ENCODE measurements around the gene PABPC4L. TPM values are rescaled to one million over a fixed set of nuclear protein-coding genes. Genes with fewer than 3 reads are reported as not detected.

The PABPC4L gene
- total and polyA plus RNA-seq, 2 of the 13 experiments (the other 11 are each of a cell fraction or from before 2014, with no cell fraction given), result not detected

DNA sequence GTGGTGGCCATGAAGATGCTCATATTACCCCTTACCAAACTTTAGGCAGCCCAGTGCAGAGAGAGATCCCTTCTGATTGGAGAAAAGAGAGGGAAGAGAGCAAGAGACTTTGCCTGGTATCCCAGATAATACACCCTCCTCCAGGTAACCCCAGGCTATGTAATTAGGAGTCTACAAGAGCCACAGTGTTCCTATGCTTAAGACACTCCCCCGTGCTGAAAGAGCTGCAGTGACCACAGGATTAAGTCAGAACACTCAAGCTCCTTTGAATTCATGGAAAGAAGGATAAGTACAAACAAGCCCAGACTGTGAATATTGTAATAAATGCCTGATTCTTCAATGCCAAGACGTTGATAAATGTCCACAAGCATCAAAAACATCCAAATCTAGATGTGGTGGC lies 41.4 kb downstream of the PABPC4L start:
- WGBS (ENCODE audit: low lambda C conversion rate), result 0% methylated on average over 1 of the region's 2 CpGs
- no peaks in the 10 kb centered on the region for H3K36me3 ChIP-seq (replicated peaks in 1 of 2; ENCODE audit: control insufficient read depth in 1 of 2, insufficient read depth in 2 of 2, low read length in 2 of 2)
- no peak overlapping the region for H3K9ac ChIP-seq (ENCODE audit: insufficient read depth, low read depth, low read length)
- FAIRE-seq (no peak), DNase-seq (ENCODE audit: low spot score) (no peak), ATAC-seq (no peak)
- no peak overlapping the region for H3K4me3 ChIP-seq (replicated peaks in 1 of 3; ENCODE audit: insufficient read depth in 1 of 3, low read depth in 2 of 3, low read length in 3 of 3)
- BruUV-seq (replicated peaks), result no TSS peak
- TF ChIP-seq ATAD3A (CRISPR knock-in tag; IDR thresholded peaks at IDR 0.05) (no peak), ZNF24 (IDR thresholded peaks at IDR 0.05) (no peak), NFATC3 (CRISPR knock-in tag; IDR thresholded peaks at IDR 0.05) (no peak), PAF1 (CRISPR knock-in tag; IDR thresholded peaks at IDR 0.05) (no peak), ARNTL (CRISPR knock-in tag; IDR thresholded peaks at IDR 0.05) (no peak), EZH2 (conservative IDR thresholded peaks at IDR 0.05; ENCODE audit: low read depth, low read length) (no peak), GTF3A (CRISPR knock-in tag; conservative IDR thresholded peaks at IDR 0.05) (no peak), AHR (CRISPR knock-in tag; IDR thresholded peaks at IDR 0.05) (no peak), RFX5 (IDR thresholded peaks at IDR 0.05; ENCODE audit: low read depth, low read length) (no peak), KLF9 (CRISPR knock-in tag; IDR thresholded peaks at IDR 0.05; ENCODE audit: low read depth) (no peak), TBX2 (CRISPR knock-in tag; IDR thresholded peaks at IDR 0.05; ENCODE audit: borderline replicate concordance) (no peak)
- TF ChIP-seq, protein P1, sequence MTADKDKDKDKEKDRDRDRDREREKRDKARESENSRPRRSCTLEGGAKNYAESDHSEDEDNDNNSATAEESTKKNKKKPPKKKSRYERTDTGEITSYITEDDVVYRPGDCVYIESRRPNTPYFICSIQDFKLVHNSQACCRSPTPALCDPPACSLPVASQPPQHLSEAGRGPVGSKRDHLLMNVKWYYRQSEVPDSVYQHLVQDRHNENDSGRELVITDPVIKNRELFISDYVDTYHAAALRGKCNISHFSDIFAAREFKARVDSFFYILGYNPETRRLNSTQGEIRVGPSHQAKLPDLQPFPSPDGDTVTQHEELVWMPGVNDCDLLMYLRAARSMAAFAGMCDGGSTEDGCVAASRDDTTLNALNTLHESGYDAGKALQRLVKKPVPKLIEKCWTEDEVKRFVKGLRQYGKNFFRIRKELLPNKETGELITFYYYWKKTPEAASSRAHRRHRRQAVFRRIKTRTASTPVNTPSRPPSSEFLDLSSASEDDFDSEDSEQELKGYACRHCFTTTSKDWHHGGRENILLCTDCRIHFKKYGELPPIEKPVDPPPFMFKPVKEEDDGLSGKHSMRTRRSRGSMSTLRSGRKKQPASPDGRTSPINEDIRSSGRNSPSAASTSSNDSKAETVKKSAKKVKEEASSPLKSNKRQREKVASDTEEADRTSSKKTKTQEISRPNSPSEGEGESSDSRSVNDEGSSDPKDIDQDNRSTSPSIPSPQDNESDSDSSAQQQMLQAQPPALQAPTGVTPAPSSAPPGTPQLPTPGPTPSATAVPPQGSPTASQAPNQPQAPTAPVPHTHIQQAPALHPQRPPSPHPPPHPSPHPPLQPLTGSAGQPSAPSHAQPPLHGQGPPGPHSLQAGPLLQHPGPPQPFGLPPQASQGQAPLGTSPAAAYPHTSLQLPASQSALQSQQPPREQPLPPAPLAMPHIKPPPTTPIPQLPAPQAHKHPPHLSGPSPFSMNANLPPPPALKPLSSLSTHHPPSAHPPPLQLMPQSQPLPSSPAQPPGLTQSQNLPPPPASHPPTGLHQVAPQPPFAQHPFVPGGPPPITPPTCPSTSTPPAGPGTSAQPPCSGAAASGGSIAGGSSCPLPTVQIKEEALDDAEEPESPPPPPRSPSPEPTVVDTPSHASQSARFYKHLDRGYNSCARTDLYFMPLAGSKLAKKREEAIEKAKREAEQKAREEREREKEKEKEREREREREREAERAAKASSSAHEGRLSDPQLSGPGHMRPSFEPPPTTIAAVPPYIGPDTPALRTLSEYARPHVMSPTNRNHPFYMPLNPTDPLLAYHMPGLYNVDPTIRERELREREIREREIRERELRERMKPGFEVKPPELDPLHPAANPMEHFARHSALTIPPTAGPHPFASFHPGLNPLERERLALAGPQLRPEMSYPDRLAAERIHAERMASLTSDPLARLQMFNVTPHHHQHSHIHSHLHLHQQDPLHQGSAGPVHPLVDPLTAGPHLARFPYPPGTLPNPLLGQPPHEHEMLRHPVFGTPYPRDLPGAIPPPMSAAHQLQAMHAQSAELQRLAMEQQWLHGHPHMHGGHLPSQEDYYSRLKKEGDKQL (CRISPR knock-in tag; IDR thresholded peaks at IDR 0.05; ENCODE audit: low read depth), result no peak
- H3K79me2 ChIP-seq (ENCODE audit: insufficient read depth, low read length), result no peaks in the 10 kb centered on the region
- H2AFZ ChIP-seq (ENCODE audit: low read length), result no peak overlapping the region
- no peaks in the 10 kb centered on the region for H3K9me3 ChIP-seq (ENCODE audit: low read length)
- POLR2A ChIA-PET, result no interaction called here
- intact Hi-C loops (cut with micrococcal nuclease; ENCODE audit: unreplicated experiment) (no loop called here), in situ Hi-C loops (cut with HindIII; ENCODE audit: extremely low pct_ligation_motif_present, low pct_unique_long_range_greater_than_20kb) (no loop called here)
- H3K27me3 ChIP-seq (ENCODE audit: control insufficient read depth in 1 of 2, insufficient read depth in 2 of 2, low read length in 2 of 2), result no peaks in the 10 kb centered on the region
- H3K27ac ChIP-seq (ENCODE audit: extremely low read length, insufficient read depth, low read length), result no peak overlapping the region
- H3K4me1 ChIP-seq (ENCODE audit: insufficient read depth, low read length), result no peaks in the 10 kb centered on the region
- no peaks in the 10 kb centered on the region for H4K20me1 ChIP-seq (ENCODE audit: insufficient read depth, low read length)
- H3K4me2 ChIP-seq (ENCODE audit: low read depth, low read length), result no peak overlapping the region
- CTCF ChIA-PET (ENCODE audit: low intra/inter-chr PET ratio, low total read pairs), result no interaction called here

Measured in HepG2 (cell line).